Gastrocnemius medialis (tissue), 4 donors: ENCODE measurements around the gene ATG2A. TPM values are rescaled to one million over a fixed set of nuclear protein-coding genes. Genes with fewer than 3 reads are reported as not detected.
A peak's percentile ranks its signal among the peaks of the same experiment; 100 is the strongest.

Experiments
- ATAC-seq, 2 donors: fragments of 150-250 bp; one replicate each; pipeline ENCODE4 v1.9.1; 2016
- DNase-seq, 2 donors: peaks; one replicate each; pipeline ENCODE4 v3.0.0-alpha.2; 2019
- H3K27ac ChIP-seq, 4 donors: fragments of 200-600 bp; sonication (generic); 1 replicate in 1 of 4; 2 replicates in 3 of 4; pipeline ENCODE4 v1.5.1; 2016 to 2018; ENCODE audit warnings: mild to moderate bottlenecking in 2 of 4, moderate library complexity in 1 of 4
- H3K27me3 ChIP-seq, 3 donors: fragments of 200-600 bp; sonication (generic) in 2 of 3; 1 replicate in 1 of 3; 2 replicates in 2 of 3; pipeline versions ENCODE4 v1.5.1 to v1.6.0; 2016 to 2019; ENCODE audit warnings: mild to moderate bottlenecking in 1 of 3, moderate library complexity in 1 of 3
- H3K36me3 ChIP-seq, 2 donors: fragments of 200-600 bp; sonication (generic) in 1 of 2; one replicate each; pipeline ENCODE4 v1.5.1; 2017 to 2018
- H3K4me1 ChIP-seq, 2 donors: fragments of 200-600 bp; sonication (generic) in 1 of 2; one replicate each; pipeline ENCODE4 v1.5.1; 2016 to 2017; ENCODE audit warnings: mild to moderate bottlenecking in 2 of 2
- H3K4me3 ChIP-seq, 4 donors: fragments of 200-600 bp; sonication (generic) in 3 of 4; 1 replicate in 1 of 4; 2 replicates in 3 of 4; pipeline ENCODE4 v1.5.1; 2016 to 2019; ENCODE audit warnings: mild to moderate bottlenecking in 2 of 4
- H3K9me3 ChIP-seq, 3 donors: fragments of 200-600 bp; sonication (generic) in 2 of 3; 1 replicate in 1 of 3; 2 replicates in 2 of 3; pipeline ENCODE4 v1.5.1; 2016 to 2019
- CTCF ChIP-seq, 5 experiments: fragments of 450-650 bp in 3 of 5; fragments of 200-600 bp in 2 of 5; sonication (generic) in 2 of 5; IDR thresholded peaks in 4 of 5; conservative IDR thresholded peaks in 1 of 5; 1 replicate in 4 of 5; 2 replicates in 1 of 5; pipeline ENCODE4 v1.5.1; 2016 to 2019; ENCODE audit warnings: antibody characterized with exemption in 5 of 5, mild to moderate bottlenecking in 3 of 5, moderate library complexity in 3 of 5
- POLR2A ChIP-seq, 2 donors: fragments of 450-650 bp; IDR thresholded peaks; one replicate each; pipeline ENCODE4 v1.6.1; 2017; ENCODE audit warnings: antibody characterized with exemption in 2 of 2, mild to moderate bottlenecking in 2 of 2, moderate library complexity in 2 of 2
- in situ Hi-C, 4 donors: fragments of 200-750 bp; cut with MboI; loops; one replicate each; pipeline versions ENCODE4 v1.15.0 to v1.8.0; 2017; ENCODE audit warnings: low sequenced_read_pairs in 4 of 4
- intact Hi-C: fragments of 100-400 bp; cut with DNase I; formaldehyde crosslinking; loops from one replicate; pipeline ENCODE4 v1.15.1; 2023; ENCODE audit warnings: low total_unique reads
- total RNA-seq, 4 donors: library from RNA; depleted of rRNA; stranded (reverse); fragments of >200 nt; gene quantifications; one replicate each; pipeline versions ENCODE4 v1.1.0 to v1.2.3, GENCODE V29; 2016

ATG2A gene
- total RNA-seq, 4 donors from 2014 or later = 10.7 to 97.5 (median 37.9) TPM

GRCh38 chr11:64868904-64869570 is 48.0 kb downstream of the ATG2A start:
- Histone ChIP-seq H3K4me3 (peak overlapping the region in 2 of 4 donors; percentile 16 to 21), H3K4me1 (peaks cover 71% of the 10 kb centered on the region in 2 donors), H3K27me3 (no peaks in the 10 kb centered on the region), H3K27ac (peak overlapping the region; percentile 76 to 93 (median 82)), H3K9me3 (no peaks in the 10 kb centered on the region), H3K36me3 (peaks cover 0 to 10% of the 10 kb centered on the region in 2 donors)
- TF ChIP-seq CTCF (IDR thresholded peaks at IDR 0.05 in 4 of 5, conservative IDR thresholded peaks at IDR 0.05 in 1 of 5) (peak in 1 of 5 experiments; percentile 12), POLR2A (IDR thresholded peaks at IDR 0.05) (no peak)
- in situ Hi-C loops = no loop called here
- DNase-seq = peak in 1 of 2 donors; percentile 59
- intact Hi-C loops = no loop called here
- ATAC-seq = peak; percentile 14 to 16

DNA sequence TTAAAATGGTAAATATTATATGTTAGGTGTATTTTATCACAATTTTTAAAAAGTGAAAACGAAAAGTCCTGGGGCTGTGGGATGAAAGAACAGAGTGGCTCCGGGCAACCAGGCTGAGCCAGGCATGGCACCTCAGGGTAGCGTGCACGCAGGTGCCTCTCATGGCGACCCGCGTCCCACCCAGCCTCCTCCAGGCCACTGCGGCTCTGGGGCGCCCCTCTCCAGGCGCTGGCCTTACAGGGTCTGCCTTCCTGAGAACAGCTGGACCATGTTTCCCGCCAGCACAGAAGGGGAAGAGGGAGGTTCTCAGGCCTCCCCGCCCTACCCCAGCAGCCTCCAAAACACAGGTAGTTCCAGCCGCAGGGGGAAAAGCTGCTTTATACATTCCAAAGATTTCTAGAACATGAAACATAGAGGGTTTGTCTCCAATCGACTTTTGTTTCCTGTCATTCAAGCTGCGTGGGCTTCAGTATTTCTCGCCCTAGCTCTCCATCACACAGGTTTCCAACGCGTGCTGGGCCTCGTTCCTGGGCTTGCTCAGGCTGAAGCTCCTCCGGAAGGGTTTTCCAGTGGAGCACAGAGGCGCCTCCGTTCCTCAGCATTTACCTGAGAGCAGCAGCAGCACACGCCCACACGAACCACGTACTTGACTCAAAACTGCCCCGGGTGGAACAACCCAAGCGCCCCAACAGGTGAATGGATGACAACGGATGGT is 49.1 kb downstream of the ATG2A start:
- H3K27me3 ChIP-seq = no peaks in the 10 kb centered on the region
- in situ Hi-C loops (no loop called here), intact Hi-C loops (no loop called here)
- peaks cover 0 to 3% of the 10 kb centered on the region in 2 donors for H3K36me3 ChIP-seq
- ATAC-seq (no peak), DNase-seq (no peak)
- H3K4me1 ChIP-seq = peaks cover 76 to 83% of the 10 kb centered on the region in 2 donors
- no peak overlapping the region for H3K4me3 ChIP-seq
- peak overlapping the region; percentile 76 to 93 (median 82) for H3K27ac ChIP-seq
- H3K9me3 ChIP-seq = no peaks in the 10 kb centered on the region
- TF ChIP-seq POLR2A (IDR thresholded peaks at IDR 0.05) (no peak), CTCF (IDR thresholded peaks at IDR 0.05 in 4 of 5, conservative IDR thresholded peaks at IDR 0.05 in 1 of 5) (no peak)

- Histone ChIP-seq H3K4me3 (no peak overlapping the region), H3K27me3 (no peaks in the 10 kb centered on the region), H3K27ac (peak overlapping the region; percentile 88 to 94 (median 93)), H3K9me3 (no peaks in the 10 kb centered on the region), H3K4me1 (peaks cover 69 to 79% of the 10 kb centered on the region in 2 donors), H3K36me3 (no peaks in the 10 kb centered on the region)
- DNase-seq (no peak), ATAC-seq (no peak)
- in situ Hi-C loops = no loop called here
- TF ChIP-seq CTCF (IDR thresholded peaks at IDR 0.05 in 4 of 5, conservative IDR thresholded peaks at IDR 0.05 in 1 of 5) (no peak), POLR2A (IDR thresholded peaks at IDR 0.05) (no peak)
- intact Hi-C loops = no loop called here
These were observed 50.9 kb downstream of the ATG2A start for GRCh38 chr11:64866173-64866491.

DNA sequence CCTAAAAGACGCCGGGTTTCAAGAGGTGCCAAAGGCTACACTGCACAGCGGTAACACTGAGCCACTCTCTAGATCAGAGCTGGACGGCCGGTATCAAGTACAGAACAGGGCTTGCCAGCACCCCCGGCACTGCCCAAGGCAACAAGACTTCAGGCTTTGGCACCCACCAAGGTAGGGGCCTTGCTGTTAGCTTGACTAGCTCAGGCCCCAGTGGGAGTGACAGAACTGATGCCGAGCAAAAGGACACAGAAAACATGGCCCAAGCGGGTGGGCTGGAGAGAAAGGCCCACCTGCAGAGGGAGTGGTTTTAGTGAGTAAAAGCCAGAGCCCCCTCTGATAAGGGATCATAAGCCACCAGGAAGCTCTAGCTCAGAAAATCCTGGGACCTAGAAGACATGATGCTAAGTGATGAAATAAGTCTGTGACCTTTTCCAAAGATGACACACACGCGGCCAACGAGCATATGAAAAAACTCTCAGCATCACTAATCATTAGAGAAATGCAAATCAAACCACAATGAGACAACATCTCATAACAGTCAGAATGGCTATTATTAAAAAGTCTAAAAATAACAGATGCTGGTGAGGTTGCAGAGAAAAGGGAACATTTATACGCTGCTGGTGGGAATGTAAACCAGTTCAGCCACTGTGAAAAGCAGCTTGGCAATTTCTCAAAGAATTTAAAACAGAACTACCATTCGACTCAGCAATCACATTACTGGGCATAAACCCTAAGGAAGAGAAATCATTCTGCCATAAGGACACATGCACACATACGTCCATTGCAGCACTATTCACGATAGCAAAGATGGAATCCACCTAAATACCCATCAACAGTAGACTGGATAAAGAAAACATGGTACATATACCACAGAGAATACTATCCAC is 51.5 kb downstream of the ATG2A start:
- Histone ChIP-seq H3K9me3 (no peaks in the 10 kb centered on the region), H3K36me3 (no peaks in the 10 kb centered on the region), H3K27me3 (no peaks in the 10 kb centered on the region), H3K4me1 (peaks cover 63 to 73% of the 10 kb centered on the region in 2 donors), H3K27ac (peak overlapping the region; percentile 88 to 94 (median 93)), H3K4me3 (no peak overlapping the region)
- intact Hi-C loops = no loop called here
- TF ChIP-seq POLR2A (IDR thresholded peaks at IDR 0.05) (no peak), CTCF (IDR thresholded peaks at IDR 0.05 in 4 of 5, conservative IDR thresholded peaks at IDR 0.05 in 1 of 5) (no peak)
- in situ Hi-C loops = no loop called here
- ATAC-seq = peak in 1 of 2 donors; percentile 13
- no peak for DNase-seq
